A549 treated with GW870086 at 1 μM for 4 hours (cell line): ENCODE data around the gene TEP1. TPM values are rescaled to one million over a fixed set of nuclear protein-coding genes. Genes with fewer than 3 reads are reported as not detected.

Source experiments
- total RNA-seq: library from RNA; stranded (reverse); fragments of 200-300 nt; extraction: Qiagen RNA extraction; gene quantifications from 5 replicates; pipeline ENCODE4 v1.2.3, GENCODE V29; 2022; ENCODE audit warnings: low read depth

TEP1 gene
- total RNA-seq, result 8.3 to 10.6 TPM (median 9.2 TPM) in 5 replicates

GRCh38 chr14:20412876-20413743, at the start of gene TEP1:
TSS of gene TEP1 (minus strand) at chr14:20413501. CDS start at chr14:20408439, 5,062 bp downstream.

DNA sequence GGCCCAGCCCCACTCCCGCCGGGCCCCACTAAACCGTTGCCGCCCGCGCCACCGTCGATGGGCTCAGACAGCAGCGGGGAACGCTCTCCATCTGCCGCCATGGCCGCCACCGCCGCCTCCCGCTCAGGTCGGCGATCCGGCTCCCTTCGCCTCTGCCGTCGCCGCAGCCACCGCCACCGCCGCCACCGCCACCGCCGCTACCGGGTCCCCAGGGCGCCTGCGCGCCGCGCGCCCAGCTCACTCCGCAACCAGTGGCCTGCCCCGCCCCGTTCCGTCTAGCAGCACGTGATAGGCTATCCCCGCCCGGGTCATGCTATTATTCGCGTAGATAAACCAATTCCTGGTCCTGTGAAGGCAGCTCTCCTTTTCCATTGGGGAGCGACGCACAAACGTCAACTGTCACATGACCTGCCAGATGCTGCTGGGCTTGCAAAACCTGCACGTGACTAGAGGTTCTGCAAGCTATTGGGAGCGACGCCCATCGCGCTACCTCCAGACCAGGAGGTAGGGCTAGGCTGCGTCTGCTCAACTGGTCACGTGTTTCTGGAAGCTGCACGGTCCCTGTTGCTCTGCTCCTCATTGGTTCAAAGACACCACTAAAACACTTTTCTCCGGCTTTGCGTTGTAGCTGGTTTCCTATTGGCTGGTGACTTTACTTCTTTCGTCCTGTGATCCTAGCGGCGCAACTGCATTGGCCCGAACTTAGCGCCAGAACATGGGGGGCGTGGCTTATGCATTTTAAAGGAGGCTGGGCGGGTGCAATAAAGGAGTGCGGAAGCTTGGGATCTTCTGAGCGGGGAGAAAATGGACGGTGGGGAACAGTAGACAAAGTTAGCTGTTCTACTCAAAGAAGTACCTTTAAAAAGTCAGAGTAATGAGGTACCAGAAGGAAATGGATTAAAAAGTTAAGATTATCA, 48.2 kb upstream of the TEP1 start, which contains the start of gene PIP4P1:
Gene PIP4P1, minus strand, starts transcription at position 210 of the 917 bp plus-strand sequence. Its CDS starts 109 bp downstream, at position 101.

GRCh38 chr14:20454516-20455354, 41.4 kb upstream of the TEP1 start, which contains the start of the genes APEX1 and OSGEP:
TSS of gene APEX1 (plus strand) at chr14:20455226. CDS start at chr14:20455646, 420 bp downstream.
TSS of gene OSGEP (minus strand) at chr14:20454812. CDS start at chr14:20454683, 129 bp downstream.

GRCh38 chr14:20435582-20436362, 22.5 kb upstream of the TEP1 start, which contains the start of gene KLHL33:
TSS of gene KLHL33 (minus strand) at chr14:20436166. CDS start at chr14:20435811, 355 bp downstream.

DNA sequence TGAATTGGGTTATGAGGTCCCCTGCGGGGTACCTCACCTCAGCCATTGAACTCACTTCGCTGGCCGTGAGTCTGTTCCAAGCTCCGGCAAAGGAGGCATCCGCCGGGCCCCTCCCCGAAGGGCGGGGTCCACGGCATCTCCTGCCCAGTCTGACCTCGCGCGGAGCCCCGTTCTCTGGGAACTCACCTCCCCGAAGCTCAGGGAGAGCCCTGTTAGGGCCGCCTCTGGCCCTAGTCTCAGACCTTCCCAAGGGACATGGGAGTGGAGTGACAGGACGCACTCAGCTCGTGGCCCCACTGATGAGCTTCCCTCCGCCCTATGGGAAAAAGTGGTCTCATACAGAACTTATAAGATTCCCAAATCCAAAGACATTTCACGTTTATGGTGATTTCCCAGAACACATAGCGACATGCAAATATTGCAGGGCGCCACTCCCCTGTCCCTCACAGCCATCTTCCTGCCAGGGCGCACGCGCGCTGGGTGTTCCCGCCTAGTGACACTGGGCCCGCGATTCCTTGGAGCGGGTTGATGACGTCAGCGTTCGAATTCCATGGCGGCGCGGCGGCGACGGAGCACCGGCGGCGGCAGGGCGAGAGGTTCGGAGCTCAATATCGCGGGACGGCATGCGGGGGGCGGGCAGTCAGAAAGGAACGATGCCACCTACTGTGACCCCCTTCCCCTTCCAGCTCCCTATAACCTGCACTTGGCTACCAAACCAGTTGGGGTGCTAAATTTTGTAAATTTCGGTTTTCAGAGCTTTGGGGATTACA, 70.0 kb downstream of the TEP1 start, which contains the start of gene PARP2:
Gene PARP2, plus strand, starts transcription at position 544 of the 770 bp plus-strand sequence. Its CDS starts 7 bp downstream, at position 551.

DNA sequence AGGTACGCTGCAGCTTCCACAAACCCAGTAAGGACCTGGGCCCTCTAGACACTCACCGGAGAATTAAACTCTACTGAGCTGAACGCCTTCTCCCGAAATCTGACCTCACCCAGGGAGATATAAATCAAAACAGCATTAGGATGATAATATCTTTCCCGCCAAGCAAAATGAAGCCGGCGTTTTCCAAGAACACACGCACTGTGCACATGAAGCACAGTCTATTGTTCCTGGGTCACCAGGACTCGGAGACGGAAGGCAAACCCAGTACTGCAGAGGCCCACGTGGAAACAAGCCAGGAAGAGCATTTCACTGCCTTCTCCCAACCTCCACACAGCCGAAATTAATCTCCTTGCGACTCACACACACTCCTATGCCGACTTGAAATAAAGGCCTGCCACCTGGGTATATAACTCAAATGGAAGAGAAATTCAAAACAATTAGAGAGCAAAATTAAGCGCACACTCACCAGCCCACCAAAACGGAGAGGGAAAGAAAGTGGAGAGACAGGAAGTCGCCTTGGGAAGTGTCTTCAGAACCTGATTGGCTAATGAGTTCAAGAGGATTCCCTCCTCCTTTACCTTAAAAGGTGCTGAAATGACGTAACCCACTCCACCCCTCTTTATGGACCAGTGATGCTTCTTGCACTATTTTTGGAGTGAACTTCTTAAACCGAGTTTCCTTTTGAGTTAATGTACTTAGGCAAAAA, 80.4 kb downstream of the TEP1 start, which contains the start of gene CCNB1IP1:
Gene CCNB1IP1, minus strand, starts transcription at position 492 of the 706 bp plus-strand sequence. CDS start 16,756 bp downstream, outside the sequence.

Other genes with a start within 250 kb of the TEP1 start
- not detected in 5 replicates for gene OR11G2, start 222.6 kb downstream of the TEP1 start, total RNA-seq
- gene OR11H6, start 189.8 kb downstream of the TEP1 start, total RNA-seq, result not detected in 5 replicates
- not detected in 5 replicates for gene OR11H7, start 184.5 kb downstream of the TEP1 start, total RNA-seq
- gene OR11H4, start 174.2 kb downstream of the TEP1 start, total RNA-seq, result not detected in 5 replicates
- gene TTC5, start 107.5 kb downstream of the TEP1 start, total RNA-seq, result 15.0 to 26.9 TPM (median 20.1 TPM) in 5 replicates
- 37.5 to 48.0 TPM (median 40.6 TPM) in 5 replicates for gene CCNB1IP1, start 80.2 kb downstream of the TEP1 start, total RNA-seq
- 17.2 to 23.2 TPM (median 19.6 TPM) in 5 replicates for gene PARP2, start 69.9 kb downstream of the TEP1 start, total RNA-seq
- not detected in 5 replicates for gene KLHL33, start 22.7 kb upstream of the TEP1 start, total RNA-seq
- gene OSGEP, start 41.3 kb upstream of the TEP1 start, total RNA-seq, result 23.8 to 28.4 TPM (median 25.2 TPM) in 5 replicates
- 248 to 258 TPM (median 252 TPM) in 5 replicates for gene APEX1, start 41.7 kb upstream of the TEP1 start, total RNA-seq
- gene PIP4P1, start 47.9 kb upstream of the TEP1 start, total RNA-seq, result 28.5 to 38.8 TPM (median 31.7 TPM) in 5 replicates
- gene PNP, start 55.9 kb upstream of the TEP1 start, total RNA-seq, result 156 to 183 TPM (median 162 TPM) in 5 replicates
- 0.11 to 0.42 TPM (median 0.20 TPM) in 4 of 5 replicates, not detected in the other for gene RNASE10, start 92.0 kb upstream of the TEP1 start, total RNA-seq
- not detected in 5 replicates for gene RNASE9, start 147.5 kb upstream of the TEP1 start, total RNA-seq
- gene RNASE11, start 174.5 kb upstream of the TEP1 start, total RNA-seq, result not detected in 5 replicates
- not detected in 5 replicates for gene RNASE12, start 177.9 kb upstream of the TEP1 start, total RNA-seq
- not detected in 5 replicates for gene OR6S1, start 228.2 kb upstream of the TEP1 start, total RNA-seq